GM18909 (cell line): Measurements from ENCODE around the gene ENTPD3.

ENCODE experiments used
- ATAC-seq: cut with Tn5 transposase; IDR thresholded peaks from one replicate; pipeline ENCODE4 v1.9.1; 2021; ENCODE audit warnings: mild to moderate bottlenecking; ENCODE audit not compliant: unreplicated experiment, poor library complexity

ENTPD3 gene

DNA sequence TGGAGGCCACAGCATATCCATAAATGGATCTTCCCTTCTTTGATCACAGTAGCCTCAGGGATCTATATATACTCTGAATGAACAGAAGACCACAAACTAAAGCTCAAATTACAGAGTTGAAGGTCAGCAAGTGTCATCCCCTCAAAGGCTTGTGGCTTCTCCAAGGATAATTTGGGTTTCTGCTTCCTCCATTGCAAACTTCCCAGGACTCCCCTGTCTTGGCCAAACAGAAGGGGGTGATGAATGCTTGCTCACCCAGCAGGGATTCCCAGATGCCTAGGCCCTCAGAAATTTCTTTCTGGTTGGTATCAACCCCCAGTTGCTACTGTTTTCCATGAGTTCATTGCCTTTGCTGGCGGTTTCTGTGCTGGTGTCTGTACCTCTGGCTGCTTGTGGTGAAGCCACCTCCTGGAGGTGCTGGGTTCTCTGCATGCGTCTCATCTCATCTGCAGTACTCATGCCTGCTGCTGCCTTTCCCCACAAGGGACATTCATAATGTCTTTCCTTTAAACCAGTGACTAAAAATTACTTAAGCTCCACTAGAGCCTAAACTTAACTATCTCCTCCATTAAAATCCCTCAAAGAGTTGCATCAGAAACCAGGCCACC, 17.7 kb downstream of the ENTPD3 start:
- ATAC-seq = no peak

DNA sequence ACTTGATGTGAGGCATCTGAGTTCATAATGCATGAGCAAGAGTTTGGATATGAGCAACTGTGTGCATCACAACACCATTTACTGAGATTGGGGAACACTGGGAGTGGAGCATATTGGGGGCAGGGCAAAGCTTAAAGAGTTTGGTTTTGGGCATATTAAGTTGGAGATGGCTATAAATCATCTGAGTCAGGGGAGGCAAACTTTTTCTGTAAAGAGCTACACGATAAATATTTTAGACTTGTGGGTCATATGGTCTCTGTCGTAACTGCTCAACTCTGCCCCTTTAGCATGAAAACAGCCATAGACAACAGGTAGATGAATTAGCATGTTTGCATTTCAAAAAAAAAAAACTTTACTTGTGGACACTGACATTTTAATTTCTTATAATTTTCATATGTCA, 20.0 kb downstream of the ENTPD3 start:
- no peak for ATAC-seq

DNA sequence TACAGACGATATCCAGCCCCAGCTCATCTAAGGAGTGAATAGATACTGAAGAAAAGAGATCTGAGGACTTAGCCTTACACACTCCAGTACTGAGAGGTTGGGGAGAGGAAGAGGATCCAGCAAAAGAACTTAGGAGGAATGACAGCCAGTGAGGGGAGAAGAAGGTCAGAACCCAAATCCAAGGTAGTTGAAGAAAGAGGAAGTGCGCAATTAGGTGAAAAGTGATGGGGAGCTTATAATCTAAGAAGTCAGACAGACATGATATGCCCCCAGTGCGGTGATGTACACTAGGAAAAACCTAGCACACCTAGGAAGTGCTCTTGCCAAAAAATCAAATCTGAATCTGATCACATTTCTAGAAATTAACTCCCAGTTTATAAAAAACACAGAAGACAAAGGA, 20.6 kb downstream of the ENTPD3 start:
- no peak for ATAC-seq

DNA sequence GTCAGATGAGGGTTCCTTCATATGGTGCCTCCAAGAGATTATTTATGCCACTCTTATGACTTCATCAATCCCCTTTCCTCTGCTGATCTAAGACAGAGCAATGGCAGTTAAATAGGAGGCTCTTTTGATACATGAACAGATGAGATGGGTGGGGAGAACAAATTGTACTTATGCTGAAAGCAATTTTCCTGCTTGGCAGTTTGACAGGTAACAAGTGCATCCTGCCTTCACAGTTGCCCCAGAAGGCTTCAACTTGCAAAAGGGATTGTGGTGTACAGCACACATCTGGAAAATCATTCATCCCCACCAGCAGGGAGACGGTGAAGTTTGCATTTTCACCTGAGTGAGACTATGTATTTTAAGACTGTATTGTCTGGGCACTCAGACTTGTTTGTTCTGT, 27.3 kb downstream of the ENTPD3 start:
- ATAC-seq = no peak

DNA sequence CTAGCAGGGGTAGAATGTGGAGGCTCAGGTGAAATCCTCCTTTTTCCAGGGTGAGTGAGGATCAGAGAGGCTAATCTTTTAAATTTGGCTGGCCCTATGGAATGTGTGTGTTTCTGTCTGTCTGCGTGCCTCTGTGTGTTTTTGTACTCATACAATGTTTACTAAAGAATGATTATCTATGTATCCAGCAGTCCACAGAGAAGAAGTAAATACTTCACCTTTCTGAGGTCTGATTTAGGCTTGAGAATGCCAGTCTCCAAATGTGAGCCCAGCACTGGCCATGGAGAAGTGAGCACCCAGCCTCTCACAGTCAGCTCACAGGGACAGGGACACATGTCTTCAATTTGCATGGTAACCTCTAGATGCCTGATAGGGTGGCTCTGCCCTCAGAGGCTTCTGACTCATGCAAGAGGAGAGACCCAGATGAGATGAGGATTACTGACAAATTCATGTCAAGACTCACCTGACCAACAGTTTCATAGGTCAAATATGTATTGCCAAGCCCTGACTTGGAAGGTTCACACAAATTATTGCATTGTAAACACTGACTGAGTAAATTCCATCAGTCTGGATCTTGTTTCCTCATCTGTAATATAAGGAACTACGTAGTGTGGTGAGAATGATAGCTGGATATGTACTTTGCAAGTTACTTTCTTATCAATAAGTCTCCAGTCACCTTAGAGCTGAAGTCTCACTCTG, 31.0 kb downstream of the ENTPD3 start:
- no peak for ATAC-seq

DNA sequence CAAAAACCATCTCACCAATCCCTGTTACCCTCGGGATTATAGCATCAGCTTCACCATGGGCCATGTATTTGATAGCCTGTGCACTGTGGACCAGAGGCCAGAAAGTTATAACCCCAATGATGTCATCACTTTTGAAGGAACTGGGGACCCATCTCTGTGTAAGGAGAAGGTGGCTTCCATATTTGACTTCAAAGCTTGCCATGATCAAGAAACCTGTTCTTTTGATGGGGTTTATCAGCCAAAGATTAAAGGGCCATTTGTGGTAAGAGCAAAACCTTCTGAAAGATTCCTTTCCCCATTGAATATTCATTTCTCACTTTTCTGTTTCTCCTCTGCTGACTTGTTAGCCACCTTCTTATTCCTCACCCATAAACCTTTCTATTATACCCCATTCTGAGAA, 35.9 kb downstream of the ENTPD3 start:
- ATAC-seq = no peak

DNA sequence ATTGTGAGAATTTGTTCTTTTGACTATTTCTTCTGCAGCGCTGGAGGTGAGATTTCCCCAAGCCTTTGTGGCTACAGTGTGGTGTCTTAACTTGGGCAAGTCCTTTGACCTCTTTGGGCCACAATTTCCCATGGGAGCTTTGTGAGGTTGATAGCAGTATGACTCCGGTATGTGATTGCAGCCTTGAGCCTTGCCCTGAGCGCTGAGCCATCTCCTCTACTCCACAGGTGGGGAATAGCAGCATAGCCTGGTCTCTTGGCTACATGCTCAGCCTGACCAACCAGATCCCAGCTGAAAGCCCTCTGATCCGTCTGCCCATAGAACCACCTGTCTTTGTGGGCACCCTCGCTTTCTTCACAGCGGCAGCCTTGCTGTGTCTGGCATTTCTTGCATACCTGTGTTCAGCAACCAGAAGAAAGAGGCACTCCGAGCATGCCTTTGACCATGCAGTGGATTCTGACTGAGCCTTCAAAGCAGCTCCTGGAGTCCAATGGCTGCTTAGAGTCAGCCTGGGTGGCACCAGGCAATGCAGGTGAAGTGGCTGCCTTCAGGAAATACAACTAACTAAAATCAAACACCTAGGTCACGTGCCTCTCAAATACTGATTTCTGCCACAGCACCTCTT, 40.2 kb downstream of the ENTPD3 start:
- no peak for ATAC-seq

DNA sequence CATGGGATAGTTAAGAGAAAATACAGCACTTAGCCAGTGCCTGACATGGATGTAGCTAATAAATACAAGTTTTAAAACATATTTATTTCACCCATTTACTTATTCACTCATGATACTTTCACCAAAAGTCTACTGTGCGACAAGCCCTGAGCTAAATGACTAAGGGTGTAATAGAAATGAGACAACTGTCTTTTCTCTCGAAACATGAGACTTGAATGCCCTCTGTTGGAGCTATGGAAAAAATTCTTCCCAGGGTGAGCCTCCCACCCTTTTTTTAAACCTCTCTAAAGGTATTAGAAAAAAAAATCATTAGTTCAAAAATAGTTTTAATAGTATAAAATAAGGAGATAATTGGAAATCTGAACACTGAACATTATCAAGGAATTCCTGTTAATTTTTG, 45.8 kb downstream of the ENTPD3 start:
- ATAC-seq = no peak

DNA sequence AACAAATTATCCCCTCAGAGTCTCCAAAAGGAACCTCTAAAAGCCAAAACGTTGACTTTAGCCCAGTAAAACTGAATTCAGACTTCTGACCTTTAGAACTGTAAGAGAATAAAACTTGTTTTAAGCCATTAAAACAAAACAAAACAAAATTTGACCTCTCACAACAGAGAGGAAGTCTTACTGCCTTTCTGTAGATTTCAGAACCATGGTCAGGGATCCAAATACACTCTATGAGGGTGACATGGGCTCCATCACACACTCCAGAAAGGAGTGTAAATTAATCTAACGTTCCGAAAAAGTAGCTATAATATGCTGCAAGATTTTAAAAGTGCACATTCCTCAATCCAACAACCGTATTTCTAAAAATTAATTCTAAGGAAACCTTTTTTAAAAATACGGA, 50.9 kb downstream of the ENTPD3 start:
- no peak for ATAC-seq

DNA sequence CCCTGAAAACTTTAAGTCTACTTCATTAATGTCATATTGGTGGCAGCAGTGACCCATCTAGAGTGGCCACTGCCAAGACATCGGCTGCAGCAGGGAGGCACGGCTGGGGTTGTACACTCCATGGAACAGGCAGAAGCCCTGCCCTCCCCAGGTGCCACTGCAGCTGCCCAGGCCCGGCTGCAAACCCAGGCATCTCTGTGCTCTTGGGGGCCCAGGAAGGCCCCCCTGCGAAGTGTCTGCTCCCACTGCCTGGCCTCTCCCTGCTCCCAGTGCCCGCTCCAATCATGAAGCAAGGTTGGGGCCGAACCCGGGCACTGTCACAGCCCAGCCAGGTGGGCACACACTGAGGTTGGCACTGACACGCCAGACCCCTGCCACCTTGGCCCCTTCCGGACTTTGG, 58.1 kb downstream of the ENTPD3 start:
- no peak for ATAC-seq

DNA sequence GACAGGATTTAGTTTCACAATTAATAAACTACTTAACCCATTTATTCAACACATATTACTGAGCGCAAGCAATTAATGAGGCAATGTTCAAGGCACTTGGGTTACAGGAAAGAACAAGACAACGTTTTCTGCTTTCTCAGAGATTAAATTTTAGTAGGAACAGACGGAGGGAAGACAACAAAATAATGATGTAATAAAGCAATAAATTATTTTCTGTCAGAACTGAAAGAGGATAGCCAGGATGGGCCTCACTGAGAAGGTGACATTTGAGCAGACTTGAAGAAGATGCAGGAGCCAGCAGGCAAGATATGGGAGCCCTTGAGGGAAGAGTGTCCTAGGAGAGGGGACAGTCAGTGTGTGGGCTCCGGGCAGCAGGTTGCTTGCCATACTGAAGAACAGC, 58.9 kb downstream of the ENTPD3 start:
- ATAC-seq = no peak

DNA sequence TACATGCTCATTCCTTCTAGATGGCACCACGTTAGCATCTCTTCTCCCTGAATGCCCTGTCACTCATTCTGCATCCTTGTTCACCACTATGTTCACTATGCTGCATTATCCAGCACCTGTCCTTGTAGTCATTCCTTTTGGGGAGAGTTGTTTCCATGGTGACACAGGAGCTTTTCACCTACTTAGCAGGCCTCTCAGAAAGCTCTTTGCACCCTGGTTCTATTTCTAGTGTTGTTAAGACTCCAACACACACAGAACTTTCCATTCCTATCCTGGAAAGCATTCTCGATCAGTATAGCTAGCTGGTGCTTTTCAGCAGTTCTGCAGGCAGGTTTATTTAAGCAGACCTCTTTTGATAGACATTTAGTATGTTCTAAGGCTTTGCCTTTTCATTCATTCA, 63.5 kb downstream of the ENTPD3 start:
- ATAC-seq = no peak

DNA sequence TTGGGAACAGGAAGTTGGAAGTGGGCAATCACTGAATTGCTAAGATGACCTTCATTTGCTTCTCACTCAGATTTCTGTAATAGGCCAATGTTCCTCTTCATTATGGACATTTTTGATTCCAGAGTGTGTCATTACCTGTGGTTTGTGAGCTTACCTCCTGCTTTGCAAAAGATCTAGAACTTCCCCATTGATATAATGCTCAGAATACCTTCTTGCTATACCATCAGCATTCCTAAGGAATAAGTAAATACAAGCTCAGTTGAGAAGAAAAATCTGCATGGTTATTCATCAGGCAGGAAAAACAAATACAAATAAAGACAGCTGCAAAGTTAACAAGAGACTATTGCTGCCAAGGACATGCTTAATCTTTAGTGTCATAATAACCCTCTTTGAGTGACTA, 64.6 kb downstream of the ENTPD3 start:
- ATAC-seq = no peak

DNA sequence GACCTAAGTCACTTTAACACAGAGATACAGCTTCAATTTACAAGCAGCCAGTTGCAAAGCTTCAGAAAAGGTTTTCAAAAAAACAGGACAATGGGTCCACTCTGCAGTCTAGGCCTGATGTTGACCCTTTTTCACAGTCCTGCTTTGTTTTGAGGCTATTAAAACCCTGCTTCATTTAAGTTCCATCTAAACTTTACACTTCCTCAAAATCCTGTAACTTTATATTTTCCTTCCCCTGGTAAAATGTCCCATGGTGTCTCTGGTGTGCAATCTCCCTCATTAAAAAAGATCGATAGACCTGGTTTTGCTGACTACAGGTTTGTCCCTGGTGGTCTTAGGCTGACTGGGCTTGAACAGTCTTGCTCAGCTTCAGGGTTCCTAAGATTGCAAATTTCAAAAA, 65.1 kb downstream of the ENTPD3 start:
- no peak for ATAC-seq

DNA sequence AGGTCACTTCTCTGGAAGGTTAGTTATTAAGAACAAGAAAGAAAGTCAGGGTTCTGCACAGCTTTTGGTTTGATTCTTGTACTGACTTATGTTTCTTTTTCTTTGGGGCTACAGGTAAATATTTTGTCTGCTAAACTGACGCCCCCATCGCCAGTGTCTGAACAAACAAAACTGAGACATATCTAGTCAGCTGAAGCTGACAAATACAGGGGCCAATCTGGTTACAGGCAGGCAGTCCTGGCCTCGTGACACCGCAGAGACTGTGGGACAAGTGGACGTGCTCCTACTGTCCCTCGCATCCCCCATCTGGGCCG, 65.5 kb downstream of the ENTPD3 start:
- ATAC-seq = no peak

DNA sequence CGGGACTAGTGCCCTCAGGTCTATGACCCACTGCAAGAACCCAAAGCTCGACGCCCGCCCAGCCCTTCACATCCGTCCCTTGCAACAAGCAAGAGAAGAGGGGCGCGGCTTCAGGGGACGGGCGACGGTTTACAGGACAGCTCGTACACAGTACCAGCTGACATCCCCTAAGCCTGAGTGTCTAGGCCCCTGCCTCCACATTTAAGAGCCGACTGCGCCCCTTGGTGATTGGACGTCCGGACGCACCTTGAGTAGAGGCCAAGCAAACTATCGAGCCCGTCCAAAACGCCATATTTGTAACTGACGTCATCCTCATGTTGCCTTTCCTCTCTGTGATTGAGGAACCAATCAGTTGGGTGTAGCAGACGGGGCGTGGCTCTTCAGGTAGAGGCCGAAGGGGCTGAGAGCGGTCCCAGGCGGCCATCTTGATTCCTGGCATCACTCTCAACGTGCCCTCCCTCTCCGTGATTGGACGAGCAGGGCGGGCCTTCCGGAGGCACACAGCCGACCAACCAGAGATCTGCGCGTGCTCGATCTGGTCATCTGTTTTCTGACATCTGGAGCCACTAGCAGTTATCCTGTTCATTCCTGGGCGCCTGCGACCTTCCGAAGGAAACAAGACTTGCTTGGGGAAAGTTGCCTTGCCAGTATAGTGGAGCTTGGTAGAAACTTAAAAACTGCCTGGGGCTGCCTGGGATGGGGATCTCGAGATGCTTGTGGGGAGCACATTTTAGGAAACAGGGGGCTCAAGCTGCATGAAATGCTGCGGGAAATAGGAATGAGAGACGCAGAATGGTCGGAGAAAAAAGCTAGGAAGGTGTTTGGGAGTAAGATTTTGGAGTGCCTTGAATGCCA, 66.1 kb downstream of the ENTPD3 start:
- peak; percentile 95 for ATAC-seq

DNA sequence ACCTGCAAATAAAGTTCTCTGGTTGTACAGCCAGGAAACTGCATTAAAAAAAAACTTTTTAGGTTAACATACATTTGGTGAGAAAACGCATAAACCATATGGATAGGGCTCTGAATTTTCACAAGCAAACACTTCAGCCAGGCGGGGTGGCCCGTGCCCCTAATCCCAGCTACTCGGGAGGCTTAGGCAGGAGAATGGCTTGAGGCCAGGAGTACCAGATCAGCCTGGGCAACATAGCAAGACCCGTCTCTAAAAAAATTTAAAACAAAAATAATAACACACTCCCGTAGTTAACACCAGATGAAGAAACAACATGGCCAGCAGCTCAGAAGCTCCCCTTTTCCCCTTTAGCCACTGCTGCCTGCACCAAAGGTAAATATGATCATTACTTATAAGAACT, 66.9 kb downstream of the ENTPD3 start:
- no peak for ATAC-seq

DNA sequence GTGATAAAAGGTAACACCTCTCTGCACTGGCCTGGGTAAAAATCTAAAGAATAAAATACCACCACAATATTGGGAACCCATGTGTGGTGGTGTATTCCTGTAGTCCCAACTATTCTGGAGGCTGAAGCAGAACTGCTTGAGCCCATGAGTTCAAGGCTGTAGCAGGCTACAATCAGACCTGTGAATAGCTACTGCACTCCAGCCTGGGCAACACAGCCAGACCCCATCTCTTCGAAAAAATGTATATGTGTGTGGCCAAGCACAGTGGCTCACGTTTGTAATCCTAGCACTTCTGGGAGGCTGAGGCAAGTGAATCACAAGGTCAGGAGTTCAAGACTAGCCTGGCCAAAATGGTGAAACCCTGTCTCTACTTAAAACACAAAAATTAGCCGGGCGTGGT, 68.3 kb downstream of the ENTPD3 start:
- ATAC-seq = no peak

DNA sequence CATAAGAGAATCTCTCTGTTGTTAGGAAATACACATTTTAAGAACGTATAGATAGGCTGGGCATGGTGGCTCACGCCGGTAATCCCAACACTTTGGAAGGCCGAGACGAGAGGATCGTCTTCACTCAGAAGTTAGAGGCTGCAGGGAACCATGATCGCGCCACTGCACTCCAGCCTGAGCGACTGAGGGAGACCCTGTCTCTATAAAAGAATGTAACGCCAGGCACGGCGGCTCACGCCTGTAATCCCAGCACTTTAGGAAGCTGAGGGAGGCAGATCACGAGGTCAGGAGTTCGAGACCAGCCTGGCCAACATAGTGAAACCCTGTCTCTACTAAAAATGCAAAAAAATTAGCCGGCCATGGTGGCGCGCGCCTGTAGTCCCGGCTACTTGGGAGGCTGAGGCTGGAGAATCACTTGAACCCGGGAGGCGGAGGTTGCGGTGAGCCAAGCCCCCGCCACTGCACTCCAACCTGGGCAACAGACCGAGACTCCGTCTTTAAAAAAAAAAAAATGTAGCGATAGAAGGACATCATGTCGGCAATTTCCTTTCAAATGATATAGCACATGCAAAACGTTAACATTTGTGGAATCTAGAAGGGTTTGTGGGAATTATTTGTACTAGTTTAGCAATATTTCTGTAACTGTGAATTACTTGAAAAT, 69.4 kb downstream of the ENTPD3 start:
- ATAC-seq = no peak

DNA sequence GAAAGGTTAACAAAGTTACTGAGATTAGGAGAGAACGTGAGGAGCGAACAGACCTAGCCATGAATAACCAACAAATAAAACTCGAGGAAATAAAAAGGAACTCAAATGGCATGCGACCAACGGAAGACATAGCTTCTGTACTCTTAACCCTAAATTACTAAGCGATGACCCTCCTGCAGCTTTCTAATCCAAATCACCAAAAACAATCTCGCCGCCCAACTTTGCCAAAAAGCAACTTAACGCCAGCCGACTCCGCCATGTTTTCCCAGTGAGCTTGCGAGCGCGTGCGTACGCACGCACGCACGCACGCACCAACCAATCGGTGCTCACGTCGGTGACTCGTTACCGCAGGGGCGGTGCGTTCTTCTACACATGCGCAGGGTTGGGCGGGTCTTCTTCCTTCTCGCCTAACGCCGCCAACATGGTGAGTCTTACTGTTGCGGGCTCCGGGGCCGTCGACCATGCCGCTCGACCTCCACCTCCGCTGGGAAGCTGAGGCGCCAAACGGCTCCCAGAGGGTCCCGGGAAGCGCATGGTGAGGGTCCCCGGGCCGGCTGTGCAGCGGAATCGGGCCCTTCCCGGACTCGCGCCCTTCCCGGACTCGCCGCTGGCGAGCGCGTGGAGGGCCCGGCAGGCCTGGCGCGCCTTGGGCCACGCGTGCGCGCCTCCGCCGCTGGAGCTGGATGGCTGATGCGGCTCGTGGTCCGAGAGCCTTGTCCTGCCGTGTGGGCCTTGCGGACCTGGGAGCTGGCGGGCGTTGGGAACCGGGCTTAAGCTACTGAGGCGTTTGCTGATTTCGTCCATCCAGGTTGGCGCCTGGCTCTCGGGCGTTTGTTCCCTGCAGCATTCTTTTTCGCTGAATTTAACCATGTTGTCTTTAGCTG, 70.2 kb downstream of the ENTPD3 start, which contains the start of gene RPL14:
Gene RPL14 (plus strand): TSS at position 400 of the 884 bp plus-strand sequence. CDS start 133 bp downstream, at position 533.
- ATAC-seq = peak; percentile 75
